Mesodermal cell (in vitro differentiated cells): ENCODE measurements around the gene DACT2.

ENCODE experiments used
- H3K27ac ChIP-seq: 2 replicates; pipeline ENCODE4 v1.7.0; 2013; ENCODE audit warnings: mild to moderate bottlenecking, low read depth, low read length, moderate library complexity; ENCODE audit not compliant: severe bottlenecking
- H3K36me3 ChIP-seq: 2 replicates; pipeline ENCODE4 v1.7.1; 2013; ENCODE audit warnings: mild to moderate bottlenecking, low read length, moderate library complexity; ENCODE audit not compliant: control insufficient read depth, insufficient read depth
- H3K4me1 ChIP-seq: one replicate; pipeline ENCODE4 v1.7.1; 2013; ENCODE audit warnings: mild to moderate bottlenecking, low read length; ENCODE audit not compliant: insufficient read depth, control insufficient read depth, poor library complexity, severe bottlenecking
- H3K4me3 ChIP-seq: 2 replicates; pipeline ENCODE4 v1.7.0; 2013; ENCODE audit warnings: low read length, control low read depth, mild to moderate bottlenecking; ENCODE audit not compliant: insufficient read depth, poor library complexity, severe bottlenecking; ENCODE audit errors: extremely low read depth
- H3K9me3 ChIP-seq: 2 replicates; pipeline ENCODE4 v1.7.1; 2013; ENCODE audit warnings: mild to moderate bottlenecking, low read length, moderate library complexity; ENCODE audit not compliant: control insufficient read depth
- WGBS, 2 experiments: methylation state at CpG; one replicate each; pipeline ENCODE4 v1.1.5; 2013; ENCODE audit warnings: missing lambda C conversion rate in 2 of 2; ENCODE audit not compliant: insufficient coverage in 2 of 2; 5-methylcytosine and 5-hydroxymethylcytosine counted together

Gene DACT2

DNA sequence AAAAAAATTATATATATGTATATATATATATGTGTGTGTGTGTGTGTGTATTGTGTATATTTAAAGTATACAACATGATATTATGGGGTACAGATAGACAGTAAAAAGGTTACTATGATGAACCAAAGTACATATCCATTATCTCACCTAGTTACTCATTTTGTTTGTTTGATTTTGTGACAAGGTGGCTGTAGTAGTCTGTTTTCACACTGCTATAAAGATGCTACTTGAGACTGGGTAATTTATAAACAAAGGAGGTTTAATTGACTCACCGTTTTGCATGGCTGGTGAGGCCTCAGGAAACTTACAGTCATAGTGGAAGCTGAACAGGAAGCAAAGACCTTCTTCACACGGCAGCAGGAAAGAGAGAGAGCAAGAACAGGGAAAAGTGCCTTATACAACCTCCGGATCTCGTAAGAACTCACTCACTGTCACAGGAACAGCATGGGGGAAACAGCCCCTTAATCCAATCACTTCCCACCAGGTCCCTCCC lies 30.2 kb upstream of the DACT2 start:
- no peaks in the 10 kb centered on the region for H3K36me3 ChIP-seq
- no peak overlapping the region for H3K27ac ChIP-seq
- H3K4me3 ChIP-seq: no peak overlapping the region
- 80 to 81% methylated on average over 2 of the region's 4 CpGs for WGBS, 2 experiments
- no peaks in the 10 kb centered on the region for H3K9me3 ChIP-seq
- no peaks in the 10 kb centered on the region for H3K4me1 ChIP-seq

DNA sequence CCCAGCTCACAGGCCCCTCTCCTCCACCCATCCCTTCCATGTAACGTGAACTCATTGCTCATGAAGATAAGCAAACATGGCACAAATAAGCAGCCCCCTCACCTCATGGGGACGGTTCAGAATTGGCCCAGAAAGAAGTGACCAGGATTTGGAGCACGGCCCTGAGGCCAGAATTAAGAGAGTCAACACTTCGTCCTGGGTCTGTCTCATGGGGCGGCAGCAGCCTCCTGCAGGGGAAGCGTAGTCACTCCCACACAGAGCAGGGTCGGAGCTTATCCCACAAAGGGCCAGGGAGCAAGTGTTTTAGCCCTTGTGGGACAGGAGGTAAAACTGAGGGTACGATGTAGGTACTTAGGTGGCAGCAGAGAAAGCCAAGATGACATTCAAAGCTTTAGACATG lies 28.6 kb upstream of the DACT2 start:
- Histone ChIP-seq H3K36me3 (no peaks in the 10 kb centered on the region), H3K9me3 (no peaks in the 10 kb centered on the region), H3K27ac (no peak overlapping the region), H3K4me1 (no peaks in the 10 kb centered on the region), H3K4me3 (no peak overlapping the region)
- WGBS, 2 experiments: 78 to 86% methylated on average over 6 to 8 of the region's 8 CpGs

DNA sequence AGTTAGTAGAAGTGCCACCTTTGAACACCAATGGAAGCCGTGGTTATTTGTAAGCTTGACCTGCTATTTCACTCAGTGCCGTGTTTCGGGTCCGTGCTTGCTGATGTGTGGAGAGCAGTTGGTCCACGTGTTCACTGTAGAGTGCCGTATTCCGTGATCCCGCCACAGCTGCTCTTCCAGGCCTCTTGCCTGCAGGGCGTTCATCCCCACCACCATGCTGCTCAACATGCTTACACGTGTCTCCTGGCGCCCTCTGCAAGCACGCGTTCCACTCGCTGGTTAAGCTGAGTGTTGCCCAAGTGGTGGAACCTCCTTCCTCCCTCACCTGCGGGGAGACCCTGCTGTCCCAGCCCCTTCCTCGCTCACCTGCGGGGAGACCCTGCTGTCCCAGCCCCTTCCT lies 28.0 kb upstream of the DACT2 start:
- H3K9me3 ChIP-seq: no peaks in the 10 kb centered on the region
- no peak overlapping the region for H3K4me3 ChIP-seq
- WGBS, 2 experiments: 92 to 93% methylated on average over 15 to 17 of the region's 17 CpGs
- no peaks in the 10 kb centered on the region for H3K36me3 ChIP-seq
- H3K4me1 ChIP-seq: no peaks in the 10 kb centered on the region
- H3K27ac ChIP-seq: no peak overlapping the region

DNA sequence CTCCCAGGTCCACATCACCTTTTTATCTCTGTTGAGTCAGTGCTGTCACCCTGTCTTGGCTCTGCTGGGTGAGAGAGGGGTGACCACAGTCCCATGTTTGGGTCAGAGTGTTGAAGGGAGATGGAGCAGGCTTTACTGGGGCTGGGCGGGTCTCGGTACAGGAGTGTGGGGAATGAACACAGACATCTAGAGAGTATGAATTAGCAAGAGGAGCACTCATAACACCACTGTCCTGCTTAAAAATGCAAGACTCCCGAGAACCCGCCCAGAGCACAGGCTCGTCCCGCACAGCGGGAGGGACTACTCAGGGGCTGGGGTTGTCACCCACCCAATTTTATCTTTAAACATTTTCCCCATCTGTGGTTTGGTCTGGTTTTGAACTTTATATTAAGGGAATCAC lies 27.5 kb upstream of the DACT2 start:
- no peaks in the 10 kb centered on the region for H3K36me3 ChIP-seq
- H3K27ac ChIP-seq: no peak overlapping the region
- 96 to 97% methylated on average over 4 to 6 of the region's 7 CpGs for WGBS, 2 experiments
- H3K9me3 ChIP-seq: no peaks in the 10 kb centered on the region
- no peak overlapping the region for H3K4me3 ChIP-seq
- no peaks in the 10 kb centered on the region for H3K4me1 ChIP-seq

DNA sequence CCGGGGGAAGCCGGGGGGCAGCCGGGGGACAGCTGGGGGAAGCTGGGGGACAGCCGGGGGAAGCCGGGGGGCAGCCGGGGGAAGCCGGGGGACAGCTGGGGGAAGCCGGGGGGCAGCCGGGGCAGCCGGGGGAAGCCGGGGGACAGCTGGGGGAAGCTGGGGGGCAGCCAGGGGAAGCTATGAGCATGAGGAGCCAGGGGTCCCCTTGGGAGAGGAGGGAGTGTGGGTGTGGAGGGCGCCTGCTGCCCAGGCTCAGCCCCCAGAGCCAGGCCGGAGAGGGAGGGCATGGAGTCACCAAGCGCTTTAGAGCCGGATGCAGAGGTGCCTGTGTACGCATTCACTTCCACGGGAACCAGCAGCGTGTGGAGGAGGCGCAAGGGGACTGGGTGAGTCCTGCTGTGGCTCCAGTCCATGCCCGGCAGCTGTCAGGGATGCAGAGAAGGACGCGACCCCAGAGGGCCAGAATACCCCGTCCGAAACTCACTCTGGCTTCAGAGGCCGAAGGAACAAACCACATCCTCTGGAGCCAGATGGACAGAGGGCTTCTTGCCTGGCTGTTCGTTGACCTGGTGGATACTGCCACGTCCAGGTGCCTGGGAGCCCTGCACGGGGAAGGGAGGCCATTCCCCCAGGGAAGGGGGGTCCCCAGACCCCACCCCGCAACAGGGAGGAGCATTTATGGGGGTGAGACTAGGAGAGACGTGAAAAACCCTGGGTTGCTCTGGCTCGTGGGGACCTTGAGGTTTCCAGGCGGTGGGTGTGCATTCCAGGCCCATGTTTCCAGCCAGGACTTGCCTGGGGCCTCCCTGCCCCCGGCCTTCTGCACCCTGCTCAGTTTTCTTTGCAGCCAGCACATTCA lies 26.5 kb upstream of the DACT2 start:
- no peaks in the 10 kb centered on the region for H3K36me3 ChIP-seq
- no peak overlapping the region for H3K27ac ChIP-seq
- no peaks in the 10 kb centered on the region for H3K9me3 ChIP-seq
- H3K4me1 ChIP-seq: no peaks in the 10 kb centered on the region
- no peak overlapping the region for H3K4me3 ChIP-seq
- WGBS, 2 experiments: 88 to 92% methylated on average over 20 to 21 of the region's 33 CpGs

DNA sequence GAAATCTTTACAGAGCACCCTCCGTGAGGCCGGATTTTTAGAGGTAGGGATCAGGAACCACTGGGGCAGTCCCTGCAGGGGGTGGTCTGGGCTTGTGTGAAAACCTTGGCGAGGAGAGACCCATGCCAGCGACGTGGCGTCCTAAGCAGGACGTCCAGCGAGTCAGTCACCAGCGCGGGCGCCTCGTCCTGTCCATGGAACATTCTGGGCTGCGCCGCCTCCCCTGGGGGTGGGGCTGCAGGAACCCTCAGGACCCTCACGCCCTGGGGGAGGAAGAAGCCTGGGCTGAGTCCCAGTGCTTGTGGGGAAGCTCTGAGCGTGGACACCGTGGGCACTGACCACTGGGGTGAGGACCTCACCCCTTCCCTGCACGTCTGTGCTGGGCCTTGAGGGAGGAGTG lies 25.7 kb upstream of the DACT2 start:
- Histone ChIP-seq H3K4me1 (no peaks in the 10 kb centered on the region), H3K36me3 (no peaks in the 10 kb centered on the region), H3K4me3 (no peak overlapping the region), H3K27ac (no peak overlapping the region), H3K9me3 (no peaks in the 10 kb centered on the region)
- WGBS, 2 experiments: 94 to 95% methylated on average over 16 of the region's 18 CpGs

DNA sequence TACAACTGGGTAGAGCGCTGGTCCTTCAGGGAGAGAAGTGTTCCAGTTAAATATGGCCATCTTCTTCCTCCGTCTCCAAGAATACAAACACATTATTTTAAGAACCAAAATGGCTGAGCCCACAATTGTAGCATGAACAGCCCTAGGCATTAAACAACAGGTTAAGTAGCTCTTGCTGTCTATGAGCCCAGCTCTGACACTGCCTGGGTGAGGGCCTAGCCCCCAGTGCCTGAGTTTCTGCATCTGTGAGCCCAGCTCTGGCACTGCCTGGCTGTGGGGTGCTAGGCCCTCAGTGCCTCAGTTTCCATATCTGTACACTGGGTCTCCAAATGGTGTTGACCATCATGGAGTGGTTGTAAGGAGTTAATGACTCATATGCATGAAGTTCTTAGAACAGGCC lies 24.8 kb upstream of the DACT2 start:
- Histone ChIP-seq H3K4me1 (no peaks in the 10 kb centered on the region), H3K9me3 (no peaks in the 10 kb centered on the region), H3K27ac (no peak overlapping the region), H3K4me3 (no peak overlapping the region), H3K36me3 (no peaks in the 10 kb centered on the region)
- WGBS, 2 experiments: 89 to 94% methylated on average over 2 of the region's 2 CpGs

DNA sequence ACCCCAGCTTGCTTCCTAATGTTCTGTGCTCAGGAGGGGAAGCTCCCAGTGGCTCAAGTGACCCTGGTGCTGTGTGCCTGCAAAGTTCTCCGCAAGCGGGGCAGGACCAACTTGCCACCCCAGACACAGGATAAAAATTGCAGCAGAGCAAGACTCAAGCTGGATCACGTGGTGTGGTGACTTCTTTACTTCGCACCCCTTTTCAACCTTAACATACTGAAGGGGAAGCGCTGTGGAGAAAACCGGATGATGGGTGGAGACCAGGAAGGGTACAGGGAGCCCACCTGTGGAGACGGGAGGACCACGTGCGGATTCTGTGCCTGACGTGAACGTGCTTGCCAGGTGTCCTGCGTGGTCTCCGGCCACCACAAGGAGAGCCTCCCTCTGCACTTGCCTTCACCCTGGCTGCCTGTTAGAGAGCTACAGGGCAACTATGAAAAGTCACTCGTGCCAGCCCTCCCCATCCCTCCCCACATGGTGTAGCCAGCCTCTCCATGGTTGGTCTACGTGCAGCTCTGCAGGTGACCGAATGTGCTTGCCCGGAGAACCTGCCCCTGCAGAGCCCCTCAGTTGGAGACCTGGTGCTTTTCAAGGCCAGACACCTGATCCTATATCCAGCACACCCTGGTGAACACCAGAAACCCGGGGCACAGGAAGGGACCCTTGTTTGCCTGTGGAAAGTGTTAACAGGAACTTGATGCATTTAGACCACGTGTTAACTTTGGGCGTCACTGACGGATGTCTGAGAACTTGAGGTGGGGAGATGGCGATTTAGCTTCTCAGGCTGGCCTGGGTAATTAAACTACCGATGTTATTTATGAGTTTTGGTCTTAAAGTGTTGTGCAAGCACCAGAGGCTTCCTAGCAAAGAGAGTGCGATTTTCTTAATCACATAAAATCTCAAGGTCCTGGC lies 23.9 kb upstream of the DACT2 start:
- Histone ChIP-seq H3K36me3 (no peaks in the 10 kb centered on the region), H3K4me3 (no peak overlapping the region), H3K9me3 (no peaks in the 10 kb centered on the region), H3K27ac (no peak overlapping the region), H3K4me1 (no peaks in the 10 kb centered on the region)
- WGBS, 2 experiments: 83 to 84% methylated on average over 17 to 20 of the region's 24 CpGs

DNA sequence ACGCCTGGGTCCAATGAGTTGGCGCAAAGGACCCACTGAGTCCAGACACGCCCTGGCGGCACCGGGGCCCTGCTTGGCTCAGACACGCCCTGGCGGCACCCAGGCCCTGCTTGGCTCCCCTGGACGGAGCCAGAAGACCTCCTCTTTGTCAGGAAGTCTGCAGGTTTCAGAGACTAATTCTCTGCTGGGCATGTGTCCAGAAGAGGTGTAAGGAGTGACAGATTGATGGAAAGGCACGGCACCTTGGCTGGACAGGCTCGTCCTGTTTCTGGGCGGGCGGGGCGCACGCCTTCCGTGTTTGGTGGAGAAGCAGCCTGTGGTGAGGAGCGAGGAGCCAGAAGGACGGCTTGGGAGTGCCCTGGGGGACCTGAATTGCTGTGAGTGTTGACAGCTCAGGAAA lies 23.1 kb upstream of the DACT2 start:
- Histone ChIP-seq H3K27ac (no peak overlapping the region), H3K36me3 (no peaks in the 10 kb centered on the region), H3K4me3 (no peak overlapping the region), H3K9me3 (no peaks in the 10 kb centered on the region), H3K4me1 (no peaks in the 10 kb centered on the region)
- 94% methylated on average over 16 to 17 of the region's 17 CpGs for WGBS, 2 experiments

DNA sequence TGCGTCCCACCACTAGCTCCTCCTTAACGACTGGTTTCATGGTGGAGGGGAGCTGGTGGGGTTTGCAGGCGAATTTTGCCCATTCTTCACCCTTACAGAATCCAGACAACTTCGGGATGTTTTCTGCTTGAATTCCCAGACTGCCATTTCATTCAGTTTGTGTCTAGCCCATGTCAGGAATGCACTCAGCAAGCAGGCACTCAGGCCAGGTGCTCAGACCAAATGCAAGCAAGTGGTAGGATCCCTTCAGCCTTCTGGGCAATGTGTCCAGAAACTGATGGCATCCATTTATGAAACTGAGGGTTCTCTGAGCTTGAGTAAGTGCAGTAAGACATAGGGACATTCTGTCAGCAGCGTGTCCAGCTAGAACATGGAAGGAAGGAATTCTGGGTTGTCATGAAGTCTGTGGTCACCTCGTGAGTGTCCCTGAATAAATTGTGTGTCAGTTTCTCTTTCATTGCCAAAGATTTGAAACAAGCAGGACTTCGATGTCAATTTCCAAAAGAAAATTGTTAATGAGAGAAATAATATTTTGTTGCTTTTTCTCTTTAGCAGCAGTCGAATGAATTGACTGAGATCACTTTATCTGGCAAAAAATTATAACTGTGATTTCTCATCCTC lies 21.8 kb upstream of the DACT2 start:
- Histone ChIP-seq H3K36me3 (no peaks in the 10 kb centered on the region), H3K27ac (no peak overlapping the region), H3K4me3 (no peak overlapping the region), H3K4me1 (no peaks in the 10 kb centered on the region), H3K9me3 (no peaks in the 10 kb centered on the region)
- 62 to 64% methylated on average over 4 to 5 of the region's 8 CpGs for WGBS, 2 experiments
